GM12878 (cell line): ENCODE measurements around the gene TMEM41B.

ENCODE experiments used
- CTCF ChIP-seq, 3 experiments: IDR thresholded peaks in 2 of 3; conservative IDR thresholded peaks in 1 of 3; 2 replicates each; pipeline ENCODE4 v1.5.1; 2011; ENCODE audit warnings: low read depth in 3 of 3, low read length in 3 of 3, mild to moderate bottlenecking in 3 of 3, control low read depth in 2 of 3, moderate library complexity in 2 of 3, inconsistent platforms in 1 of 3, mixed read lengths in 1 of 3; ENCODE audit not compliant: control insufficient read depth in 2 of 3, insufficient read depth in 1 of 3; ENCODE audit errors: extremely low read depth in 1 of 3
- HDGF ChIP-seq: fragments of 450-650 bp; IDR thresholded peaks from 2 replicates; pipeline ENCODE4 v1.6.1; 2016; ENCODE audit warnings: antibody characterized with exemption
- LARP7 ChIP-seq: fragments of 450-650 bp; IDR thresholded peaks from 2 replicates; pipeline ENCODE4 v1.6.1; 2017; ENCODE audit warnings: mild to moderate bottlenecking
- SMC3 ChIP-seq: IDR thresholded peaks from 2 replicates; pipeline ENCODE4 v1.6.1; 2011; ENCODE audit warnings: low read length, improper control_type of control experiment, borderline replicate concordance
- SREBF1 ChIP-seq: IDR thresholded peaks from 2 replicates; pipeline ENCODE4 v1.6.1; 2012; ENCODE audit warnings: mild to moderate bottlenecking, low read length
- TARDBP ChIP-seq: IDR thresholded peaks from 2 replicates; pipeline ENCODE4 v1.6.1; 2016; ENCODE audit warnings: borderline replicate concordance

DNA sequence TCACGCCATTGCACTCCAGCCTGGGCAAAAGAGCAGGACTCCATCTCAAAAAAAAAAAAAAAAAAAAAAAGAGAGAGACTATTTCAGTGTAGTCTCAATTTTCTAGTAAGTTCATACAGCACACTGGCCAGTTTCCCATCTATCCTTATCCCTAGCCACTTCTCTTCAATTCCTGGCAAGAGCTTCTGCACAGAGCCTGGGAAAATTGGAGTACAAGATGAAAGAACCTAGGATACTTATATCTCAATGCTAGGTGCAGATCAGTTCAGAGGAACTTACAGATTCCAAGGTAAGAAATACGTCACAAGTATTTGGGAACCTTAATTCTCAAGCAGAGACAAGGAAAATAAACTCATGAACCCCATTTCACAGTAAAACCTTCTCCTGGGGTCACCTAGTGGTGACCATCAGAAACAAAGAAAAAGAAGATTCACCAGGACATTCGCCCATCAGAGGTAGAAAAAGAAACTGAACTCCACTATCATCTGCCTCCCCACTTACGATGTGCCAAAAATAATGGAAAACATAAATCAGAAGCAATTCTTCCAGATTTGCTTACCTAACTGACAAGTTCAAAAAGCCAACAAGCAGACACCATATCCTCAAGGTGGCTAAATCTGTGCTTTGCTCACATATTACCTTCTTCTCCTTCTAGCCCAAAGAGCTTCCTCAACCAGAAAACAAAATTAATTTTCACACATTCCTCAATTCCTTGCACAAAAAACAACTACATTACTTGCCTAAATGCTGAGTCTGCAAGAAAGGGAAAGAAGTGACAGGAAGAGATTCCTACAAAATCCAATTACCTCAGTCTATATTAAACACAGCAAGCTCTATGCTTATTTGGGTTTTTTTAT lies 54.2 kb downstream of the TMEM41B start:
- TF ChIP-seq CTCF (IDR thresholded peaks at IDR 0.05 in 2 of 3, conservative IDR thresholded peaks at IDR 0.05 in 1 of 3; ENCODE audit: control insufficient read depth in 2 of 3, extremely low read depth in 1 of 3, insufficient read depth in 1 of 3, low read depth in 3 of 3, low read length in 3 of 3): peak; percentile 23 to 30 (median 24); a peak in 4 of 6 replicates
- no peak for TF ChIP-seq LARP7
- no peak for TF ChIP-seq HDGF
- no peak for TF ChIP-seq TARDBP
- no peak; the same call in 1 of the 2 replicates for TF ChIP-seq SMC3
- no peak for TF ChIP-seq SREBF1
